Measurements from ENCODE around the gene C15orf61. TPM values are rescaled to one million over a fixed set of nuclear protein-coding genes. Genes with fewer than 3 reads are reported as not detected.
A peak's percentile ranks its signal among the peaks of the same experiment; 100 is the strongest.

Gene C15orf61
- 3.9 TPM for polyA plus RNA-seq (2013, experiment 1 of 2)
- 4.9 TPM for polyA plus RNA-seq (2013, experiment 2 of 2)

DNA sequence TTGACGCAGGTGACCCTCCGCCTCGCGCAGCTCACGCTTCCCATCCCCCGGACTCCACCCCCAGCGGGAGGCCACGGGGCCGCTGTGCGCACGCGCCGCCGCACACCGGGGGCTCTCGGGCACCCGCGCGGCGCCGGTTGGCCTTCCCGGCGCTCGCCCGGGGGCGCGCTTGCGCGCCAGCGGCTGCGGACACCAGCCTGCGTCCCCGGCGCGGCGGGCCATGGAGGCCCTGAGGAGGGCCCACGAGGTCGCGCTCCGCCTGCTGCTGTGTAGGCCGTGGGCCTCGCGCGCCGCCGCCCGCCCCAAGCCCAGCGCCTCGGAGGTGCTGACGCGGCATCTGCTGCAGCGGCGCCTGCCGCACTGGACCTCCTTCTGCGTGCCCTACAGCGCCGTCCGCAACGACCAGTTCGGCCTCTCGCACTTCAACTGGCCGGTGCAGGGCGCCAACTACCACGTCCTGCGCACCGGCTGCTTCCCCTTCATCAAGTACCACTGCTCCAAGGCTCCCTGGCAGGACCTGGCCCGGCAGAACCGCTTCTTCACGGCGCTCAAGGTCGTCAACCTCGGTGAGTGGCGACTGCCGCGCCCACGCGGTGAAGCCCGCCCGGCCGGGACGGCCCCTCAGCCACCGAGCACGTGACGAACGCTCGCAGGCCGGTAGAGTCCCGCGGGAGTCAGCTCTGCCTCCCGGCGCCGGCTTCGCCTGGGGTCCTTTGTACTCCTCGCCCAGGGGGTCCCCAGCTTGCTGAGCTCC, at the start of gene C15orf61:
Gene C15orf61, plus strand, starts transcription at position 103 of the 754 bp plus-strand sequence. Its CDS starts 118 bp downstream, at position 221.
- DNase-seq: peak; percentile 83
- peak within 1 kb of the TSS; percentile 61 for H2BK120ac ChIP-seq (ENCODE audit: low read depth, low read length)
- no peaks in the 10 kb centered on the region for H3K27me3 ChIP-seq (ENCODE audit: control insufficient read depth in 1 of 2, insufficient read depth in 1 of 2, low read length in 2 of 2)
- peak within 1 kb of the TSS; percentile 98 for H4K91ac ChIP-seq (ENCODE audit: low read length)
- peak within 1 kb of the TSS; percentile 93 to 97 for H3K4me3 ChIP-seq (ENCODE audit: insufficient read depth in 1 of 2, low read depth in 1 of 2, low read length in 2 of 2)
- peak within 1 kb of the TSS; percentile 91 for H2AFZ ChIP-seq (ENCODE audit: low read depth, low read length)
- WGBS: 1% methylated on average over 69 of the region's 94 CpGs
- H3K9me3 ChIP-seq (ENCODE audit: control insufficient read depth, low read length): no peaks in the 10 kb centered on the region
- peak within 1 kb of the TSS; percentile 96 for H3K4me2 ChIP-seq (ENCODE audit: low read length, poor library complexity, severe bottlenecking)
- H3K36me3 ChIP-seq (ENCODE audit: control insufficient read depth in 1 of 2, insufficient read depth in 2 of 2, low read depth in 1 of 2, low read length in 2 of 2): peaks cover 0 to 17% of the 10 kb centered on the region in 2 experiments
- H2BK5ac ChIP-seq (ENCODE audit: low read depth, low read length, poor library complexity, severe bottlenecking): peak within 1 kb of the TSS; percentile 61
- H3K4ac ChIP-seq (ENCODE audit: low read depth in 1 of 2, low read length in 2 of 2): peak within 1 kb of the TSS; percentile 94 to 97
- H3K4me1 ChIP-seq (ENCODE audit: control insufficient read depth, insufficient read depth, low read depth, low read length): peaks cover 6% of the 10 kb centered on the region
- H3K79me1 ChIP-seq (replicated peaks; ENCODE audit: low read length, poor library complexity, severe bottlenecking): peaks cover 9% of the 10 kb centered on the region
- H2BK12ac ChIP-seq (ENCODE audit: low read length in 2 of 2): peak within 1 kb of the TSS in 1 of 2 experiments; percentile 97
- H3K9ac ChIP-seq (ENCODE audit: low read length): peak within 1 kb of the TSS; percentile 98
- H3K23ac ChIP-seq (ENCODE audit: low read length in 2 of 2): peak within 1 kb of the TSS; percentile 79 to 97
- H4K8ac ChIP-seq (ENCODE audit: low read length): peak within 1 kb of the TSS; percentile 98
- H2AK5ac ChIP-seq (ENCODE audit: low read length, severe bottlenecking): peak within 1 kb of the TSS; percentile 27
- H2BK15ac ChIP-seq (ENCODE audit: low read depth, poor library complexity, severe bottlenecking): peak within 1 kb of the TSS; percentile 99
- peak within 1 kb of the TSS; percentile 86 to 100 for H3K14ac ChIP-seq (ENCODE audit: low read length in 2 of 2)
- peak within 1 kb of the TSS; percentile 89 for H3K27ac ChIP-seq (ENCODE audit: low read length, poor library complexity, severe bottlenecking)
- peak within 1 kb of the TSS; percentile 98 to 100 for H3K18ac ChIP-seq (ENCODE audit: low read depth in 1 of 2, low read length in 2 of 2)

DNA sequence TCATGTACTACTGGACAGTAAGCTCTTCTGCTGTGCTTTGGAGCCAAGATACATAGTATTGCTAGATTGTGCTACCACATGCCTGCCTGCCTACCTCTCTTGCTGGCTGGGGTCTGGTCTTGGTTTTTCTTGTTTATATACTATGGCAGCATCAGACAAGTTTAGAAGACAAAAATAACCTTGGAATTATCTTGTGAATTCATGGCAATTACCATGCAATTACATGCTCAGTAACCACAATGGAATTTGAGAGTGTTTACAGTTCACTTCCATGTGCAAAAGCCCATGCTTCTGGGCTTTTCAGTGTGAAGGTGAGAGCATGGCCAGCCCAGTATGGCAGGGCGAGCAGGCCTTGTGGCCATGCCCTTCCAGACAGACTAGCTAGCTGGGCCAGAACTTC, 48.0 kb upstream of the C15orf61 start:
- no peak overlapping the region for H4K8ac ChIP-seq (ENCODE audit: low read length)
- no peaks in the 10 kb centered on the region for H3K27me3 ChIP-seq (ENCODE audit: control insufficient read depth in 1 of 2, insufficient read depth in 1 of 2, low read length in 2 of 2)
- H3K4ac ChIP-seq (ENCODE audit: low read depth in 1 of 2, low read length in 2 of 2): no peak overlapping the region
- no peak overlapping the region for H3K14ac ChIP-seq (ENCODE audit: low read length in 2 of 2)
- H3K79me1 ChIP-seq (replicated peaks; ENCODE audit: low read length, poor library complexity, severe bottlenecking): no peaks in the 10 kb centered on the region
- no peak overlapping the region for H3K4me2 ChIP-seq (ENCODE audit: low read length, poor library complexity, severe bottlenecking)
- H3K4me3 ChIP-seq (ENCODE audit: insufficient read depth in 1 of 2, low read depth in 1 of 2, low read length in 2 of 2): no peak overlapping the region
- H3K9me3 ChIP-seq (ENCODE audit: control insufficient read depth, low read length): no peaks in the 10 kb centered on the region
- H2BK15ac ChIP-seq (ENCODE audit: low read depth, poor library complexity, severe bottlenecking): no peak overlapping the region
- no peak overlapping the region for H2AK5ac ChIP-seq (ENCODE audit: low read length, severe bottlenecking)
- no peak overlapping the region for H2BK5ac ChIP-seq (ENCODE audit: low read depth, low read length, poor library complexity, severe bottlenecking)
- no peak overlapping the region for H2BK120ac ChIP-seq (ENCODE audit: low read depth, low read length)
- H3K4me1 ChIP-seq (ENCODE audit: control insufficient read depth, insufficient read depth, low read depth, low read length): peaks cover 2% of the 10 kb centered on the region
- no peak overlapping the region for H3K9ac ChIP-seq (ENCODE audit: low read length)
- no peak overlapping the region for H3K27ac ChIP-seq (ENCODE audit: low read length, poor library complexity, severe bottlenecking)
- H3K23ac ChIP-seq (ENCODE audit: low read length in 2 of 2): no peak overlapping the region
- no peak overlapping the region for H3K18ac ChIP-seq (ENCODE audit: low read depth in 1 of 2, low read length in 2 of 2)
- H2AFZ ChIP-seq (ENCODE audit: low read depth, low read length): no peak overlapping the region
- peak; percentile 62 for DNase-seq
- H2BK12ac ChIP-seq (ENCODE audit: low read length in 2 of 2): no peak overlapping the region
- no peak overlapping the region for H4K91ac ChIP-seq (ENCODE audit: low read length)
- 68% methylated on average over 1 of the region's 1 CpG for WGBS
- peaks cover 0 to 3% of the 10 kb centered on the region in 2 experiments for H3K36me3 ChIP-seq (ENCODE audit: control insufficient read depth in 1 of 2, insufficient read depth in 2 of 2, low read depth in 1 of 2, low read length in 2 of 2)

DNA sequence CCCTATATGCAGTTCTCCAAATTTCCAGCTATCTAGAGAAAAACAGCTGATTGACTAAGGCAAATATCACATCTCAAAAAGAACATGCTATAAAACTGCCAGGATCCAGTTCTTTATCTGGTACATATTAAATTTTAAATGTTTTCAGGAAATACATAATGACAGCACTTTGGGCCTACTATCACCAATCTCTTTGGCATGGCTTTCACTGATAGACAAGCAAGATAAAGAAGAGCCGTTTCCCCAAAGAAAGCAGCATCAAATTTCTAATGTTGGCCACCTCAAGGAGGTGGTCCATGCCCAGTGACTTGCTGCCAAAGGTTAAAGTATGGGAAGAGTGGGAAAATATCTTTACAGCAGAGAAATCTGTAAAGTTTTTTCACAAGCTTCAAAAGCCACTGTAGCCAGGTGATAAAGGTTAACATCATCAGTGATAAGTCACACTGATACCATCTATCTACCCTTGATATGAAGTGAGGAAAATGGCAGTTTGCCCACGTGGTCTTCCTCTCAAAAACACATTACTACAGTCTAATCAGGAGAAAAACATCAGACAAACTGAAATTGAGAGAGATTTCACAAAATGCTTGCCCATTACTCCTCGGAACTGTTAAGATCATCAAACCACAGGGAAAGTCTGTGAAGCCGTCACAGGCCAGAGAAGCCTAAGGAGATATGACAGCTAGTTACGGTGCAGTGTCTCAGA, 46.4 kb upstream of the C15orf61 start:
- Histone ChIP-seq H4K8ac (ENCODE audit: low read length) (no peak overlapping the region), H3K4ac (ENCODE audit: low read depth in 1 of 2, low read length in 2 of 2) (no peak overlapping the region), H3K36me3 (ENCODE audit: control insufficient read depth in 1 of 2, insufficient read depth in 2 of 2, low read depth in 1 of 2, low read length in 2 of 2) (peaks cover 0 to 3% of the 10 kb centered on the region in 2 experiments), H2BK5ac (ENCODE audit: low read depth, low read length, poor library complexity, severe bottlenecking) (no peak overlapping the region), H3K79me1 (replicated peaks; ENCODE audit: low read length, poor library complexity, severe bottlenecking) (no peaks in the 10 kb centered on the region), H3K18ac (ENCODE audit: low read depth in 1 of 2, low read length in 2 of 2) (no peak overlapping the region), H2BK120ac (ENCODE audit: low read depth, low read length) (no peak overlapping the region), H3K4me2 (ENCODE audit: low read length, poor library complexity, severe bottlenecking) (no peak overlapping the region), H3K4me1 (ENCODE audit: control insufficient read depth, insufficient read depth, low read depth, low read length) (peaks cover 2% of the 10 kb centered on the region), H2AK5ac (ENCODE audit: low read length, severe bottlenecking) (no peak overlapping the region), H3K27me3 (ENCODE audit: control insufficient read depth in 1 of 2, insufficient read depth in 1 of 2, low read length in 2 of 2) (no peaks in the 10 kb centered on the region), H3K9me3 (ENCODE audit: control insufficient read depth, low read length) (no peaks in the 10 kb centered on the region), H4K91ac (ENCODE audit: low read length) (no peak overlapping the region), H3K27ac (ENCODE audit: low read length, poor library complexity, severe bottlenecking) (no peak overlapping the region), H2AFZ (ENCODE audit: low read depth, low read length) (no peak overlapping the region), H3K4me3 (ENCODE audit: insufficient read depth in 1 of 2, low read depth in 1 of 2, low read length in 2 of 2) (no peak overlapping the region), H2BK15ac (ENCODE audit: low read depth, poor library complexity, severe bottlenecking) (no peak overlapping the region), H3K9ac (ENCODE audit: low read length) (no peak overlapping the region), H3K14ac (ENCODE audit: low read length in 2 of 2) (no peak overlapping the region), H3K23ac (ENCODE audit: low read length in 2 of 2) (no peak overlapping the region), H2BK12ac (ENCODE audit: low read length in 2 of 2) (no peak overlapping the region)
- no peak for DNase-seq
- WGBS: 82% methylated on average over 5 of the region's 5 CpGs
